ENCODE results near the gene PCNX3. TPM values are rescaled to one million over a fixed set of nuclear protein-coding genes. Genes with fewer than 3 reads are reported as not detected.
A peak's percentile ranks its signal among the peaks of the same experiment; 100 is the strongest.

The PCNX3 gene
- total RNA-seq, 1 experiment from 2014 or later: 53.5 TPM

GRCh38 chr11:65618763-65619162 is 3.2 kb downstream of the PCNX3 start:
- DNase-seq (ENCODE audit: low read depth): no peak

DNA sequence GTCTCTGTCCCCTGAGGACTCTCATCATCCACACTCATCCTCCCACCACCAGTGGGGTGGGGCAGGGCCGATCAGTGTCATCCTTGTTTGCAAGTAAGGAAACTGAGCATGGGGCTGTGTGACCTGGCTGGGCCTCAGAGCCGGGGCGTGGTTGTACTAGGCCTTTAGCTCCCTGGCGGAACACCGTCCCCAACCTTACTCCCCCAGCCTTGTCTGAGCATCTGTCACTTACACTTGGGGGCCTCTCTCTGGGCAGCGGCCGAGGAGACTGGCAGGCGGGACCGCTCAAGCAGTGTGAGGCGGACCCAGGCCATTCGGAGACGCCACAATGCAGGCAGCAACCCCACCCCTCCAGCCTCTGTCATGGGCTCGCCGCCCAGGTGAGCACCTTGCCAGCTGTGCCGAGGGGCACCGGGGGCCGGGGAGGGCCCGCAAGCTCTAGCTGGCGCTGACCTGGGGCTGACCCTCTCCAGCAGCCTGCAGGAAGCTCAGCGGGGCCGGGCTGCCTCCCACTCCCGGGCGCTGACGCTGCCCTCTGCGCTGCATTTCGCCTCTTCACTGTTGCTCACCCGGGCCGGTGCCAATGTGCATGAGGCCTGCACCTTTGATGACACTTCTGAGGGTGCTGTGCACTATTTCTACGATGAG is 3.8 kb downstream of the PCNX3 start:
- DNase-seq (ENCODE audit: low read depth): no peak

DNA sequence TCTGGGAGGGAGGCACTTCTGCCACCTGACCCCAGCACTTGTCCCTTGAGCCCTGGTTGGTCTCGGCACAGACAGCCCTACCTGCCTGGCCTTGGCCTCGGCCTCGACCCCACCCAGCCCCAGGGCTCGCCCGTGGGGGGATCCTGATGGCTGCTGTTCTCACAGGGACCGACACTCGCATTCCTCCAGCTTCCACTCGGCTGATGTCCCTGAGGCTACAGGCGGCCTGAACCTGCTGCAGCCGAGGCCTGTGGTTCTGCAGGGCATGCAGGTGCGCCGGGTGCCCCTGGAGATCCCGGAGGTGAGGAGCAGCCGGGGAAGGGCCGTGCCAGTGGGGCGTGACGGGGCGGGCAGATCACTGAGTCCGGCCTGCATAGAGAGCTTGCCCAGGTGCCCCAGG is 5.1 kb downstream of the PCNX3 start:
- DNase-seq (ENCODE audit: low read depth): no peak

- DNase-seq (ENCODE audit: low read depth): no peak
Measured at GRCh38 chr11:65621460-65621859, 5.9 kb downstream of the PCNX3 start.

DNA sequence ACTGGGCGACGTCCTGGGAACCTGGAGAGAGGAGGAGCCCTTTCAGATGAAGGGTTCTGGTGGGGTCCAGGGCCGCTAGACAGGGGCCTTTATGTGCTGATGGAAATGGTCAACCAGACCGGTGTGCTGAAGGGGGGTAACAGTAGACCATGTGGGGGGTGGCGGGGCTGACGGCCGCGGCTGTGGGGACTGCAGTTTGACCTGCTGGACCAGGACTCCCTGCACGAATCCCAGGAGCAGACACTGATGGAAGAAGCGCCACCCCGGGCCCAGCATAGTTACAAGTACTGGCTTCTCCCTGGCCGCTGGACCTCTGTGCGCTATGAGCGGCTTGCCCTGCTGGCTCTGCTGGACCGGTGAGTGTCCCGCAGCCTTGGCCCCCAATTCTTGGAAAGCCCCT is 6.4 kb downstream of the PCNX3 start:
- DNase-seq (ENCODE audit: low read depth): no peak

- no peak for DNase-seq (ENCODE audit: low read depth)
Measured at GRCh38 chr11:65623177-65623576, 7.6 kb downstream of the PCNX3 start.

DNA sequence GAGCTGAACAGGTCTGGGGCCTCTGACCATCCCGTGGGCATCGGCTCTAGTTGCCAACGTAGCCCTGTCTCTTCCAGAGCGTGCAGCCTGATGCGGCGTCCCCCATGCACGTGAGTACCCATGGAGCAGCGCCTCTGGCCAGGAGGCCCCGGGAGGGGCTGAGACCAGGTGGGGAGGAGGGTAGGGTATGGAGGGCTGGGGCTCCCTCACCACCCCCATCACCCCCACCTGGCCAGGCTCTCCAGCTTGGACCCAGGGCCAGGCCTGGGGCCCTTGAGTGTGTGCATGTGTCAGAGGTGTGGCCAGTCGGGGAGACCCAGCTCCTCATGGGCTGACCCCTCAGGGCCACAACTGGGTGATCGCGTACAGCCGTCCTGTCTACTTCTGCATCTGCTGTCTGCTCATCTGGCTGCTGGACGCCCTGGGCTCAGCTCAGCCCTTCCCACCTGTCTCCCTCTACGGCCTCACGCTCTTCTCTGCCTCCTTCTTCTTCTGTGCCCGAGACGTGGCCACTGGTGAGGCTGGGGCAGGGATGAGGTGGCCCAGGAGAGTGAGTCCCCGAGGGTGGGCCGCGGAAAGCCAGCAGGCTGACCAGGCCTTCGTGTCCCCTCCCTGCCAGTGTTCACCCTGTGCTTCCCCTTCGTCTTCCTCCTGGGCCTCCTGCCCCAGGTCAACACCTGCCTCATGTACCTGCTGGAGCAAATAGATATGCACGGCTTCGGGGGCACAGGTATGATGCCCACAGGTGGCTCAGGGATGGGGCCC is 8.5 kb downstream of the PCNX3 start:
- DNase-seq (ENCODE audit: low read depth): no peak

DNA sequence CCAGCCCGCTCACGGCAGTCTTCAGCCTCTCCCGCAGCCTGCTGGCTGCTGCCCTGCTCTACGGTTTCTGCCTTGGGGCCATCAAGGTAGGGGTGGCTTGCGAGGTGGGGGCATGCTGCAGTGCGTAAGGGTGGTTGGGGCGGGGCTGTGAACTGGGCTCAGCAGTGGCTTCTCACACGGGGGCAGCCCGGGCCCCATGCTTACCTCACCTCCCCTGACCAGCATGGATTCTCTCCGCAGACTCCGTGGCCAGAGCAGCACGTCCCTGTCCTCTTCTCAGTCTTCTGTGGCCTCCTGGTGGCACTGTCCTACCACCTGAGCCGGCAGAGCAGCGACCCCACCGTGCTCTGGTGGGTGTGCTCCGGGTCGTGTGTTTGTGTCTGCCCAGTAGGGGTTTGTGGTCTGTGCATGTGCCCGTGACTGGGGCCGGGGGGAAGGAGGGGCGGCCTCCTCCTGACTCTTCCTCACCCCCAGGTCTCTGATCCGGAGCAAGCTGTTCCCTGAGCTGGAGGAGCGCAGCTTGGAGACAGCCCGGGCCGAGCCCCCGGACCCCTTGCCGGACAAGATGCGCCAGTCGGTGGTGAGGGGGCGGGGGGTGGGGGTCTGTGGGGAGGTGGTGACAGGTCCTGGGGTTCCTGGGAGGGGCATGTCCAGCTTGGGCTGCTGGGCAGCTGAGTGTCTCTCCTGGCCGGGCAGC is 9.5 kb downstream of the PCNX3 start:
- no peak for DNase-seq (ENCODE audit: low read depth)

- peak; percentile 58 for DNase-seq (ENCODE audit: low read depth)
Measured at GRCh38 chr11:65625628-65626342, 10.2 kb downstream of the PCNX3 start.

GRCh38 chr11:65627202-65627601 is 11.6 kb downstream of the PCNX3 start:
- no peak for DNase-seq (ENCODE audit: low read depth)

DNA sequence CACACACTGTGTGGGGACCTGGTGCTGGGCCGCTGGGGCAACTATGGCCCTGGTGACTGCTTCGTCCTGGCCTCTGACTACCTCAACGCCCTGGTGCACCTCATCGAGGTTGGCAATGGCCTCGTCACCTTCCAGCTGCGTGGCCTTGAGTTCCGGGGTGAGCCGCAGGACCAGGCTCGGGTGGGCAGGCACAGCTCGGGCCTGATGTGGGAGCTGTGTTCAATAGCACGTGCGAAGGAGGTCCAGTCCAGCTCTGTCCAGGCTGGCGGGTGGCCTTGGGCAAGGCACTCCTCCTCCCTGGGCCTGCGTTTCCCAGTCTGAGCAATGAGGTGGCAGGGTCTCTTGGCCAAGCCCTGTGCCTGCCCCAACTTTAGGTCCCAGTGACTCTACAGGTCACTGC is 14.0 kb downstream of the PCNX3 start:
- no peak for DNase-seq (ENCODE audit: low read depth)

- no peak for DNase-seq (ENCODE audit: low read depth)
Measured at GRCh38 chr11:65630215-65630614, 14.6 kb downstream of the PCNX3 start.

- DNase-seq (ENCODE audit: low read depth): no peak
Measured at GRCh38 chr11:65633390-65634108, 18.0 kb downstream of the PCNX3 start.

- DNase-seq (ENCODE audit: low read depth): no peak
Measured at GRCh38 chr11:65634109-65634436, 18.5 kb downstream of the PCNX3 start.

GRCh38 chr11:65634440-65634839 is 18.9 kb downstream of the PCNX3 start:
- DNase-seq (ENCODE audit: low read depth): no peak

GRCh38 chr11:65634905-65635731 is 19.5 kb downstream of the PCNX3 start:
- DNase-seq (ENCODE audit: low read depth): no peak

DNA sequence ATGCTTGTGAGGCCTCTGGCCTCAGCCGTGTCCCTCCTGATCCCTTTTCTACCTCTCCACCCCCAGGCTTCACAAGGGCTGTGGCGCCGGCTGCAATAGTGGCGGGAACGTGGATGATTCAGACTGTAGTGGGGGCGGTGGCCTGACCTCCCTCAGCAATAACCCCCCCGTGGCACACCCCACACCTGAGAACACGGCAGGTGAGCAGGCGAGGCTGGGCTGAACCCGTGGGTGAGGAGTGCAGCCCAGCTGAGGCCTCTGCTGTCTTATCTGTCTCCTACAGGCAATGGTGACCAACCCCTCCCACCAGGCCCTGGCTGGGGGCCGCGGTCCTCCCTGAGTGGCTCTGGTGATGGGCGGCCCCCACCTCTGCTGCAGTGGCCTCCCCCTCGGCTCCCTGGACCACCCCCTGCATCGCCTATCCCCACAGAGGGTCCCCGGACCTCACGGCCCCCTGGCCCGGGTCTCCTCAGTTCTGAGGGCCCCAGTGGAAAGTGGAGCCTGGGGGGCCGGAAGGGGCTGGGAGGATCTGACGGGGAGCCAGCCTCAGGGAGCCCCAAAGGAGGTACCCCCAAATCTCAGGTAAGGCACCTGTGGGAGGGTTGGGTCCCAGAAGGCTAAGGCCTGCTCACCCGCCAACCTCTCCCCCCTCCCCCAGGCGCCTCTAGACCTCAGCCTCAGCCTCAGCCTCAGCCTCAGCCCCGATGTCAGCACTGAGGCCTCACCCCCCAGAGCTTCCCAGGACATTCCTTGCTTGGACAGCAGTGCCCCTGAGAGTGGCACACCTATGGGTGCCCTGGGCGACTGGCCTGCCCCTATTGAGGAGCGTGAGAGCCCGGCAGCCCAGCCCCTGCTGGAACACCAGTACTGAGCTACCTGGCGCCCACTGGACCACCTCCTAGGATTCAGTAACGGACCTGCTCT is 20.8 kb downstream of the PCNX3 start:
- DNase-seq (ENCODE audit: low read depth): no peak

DNA sequence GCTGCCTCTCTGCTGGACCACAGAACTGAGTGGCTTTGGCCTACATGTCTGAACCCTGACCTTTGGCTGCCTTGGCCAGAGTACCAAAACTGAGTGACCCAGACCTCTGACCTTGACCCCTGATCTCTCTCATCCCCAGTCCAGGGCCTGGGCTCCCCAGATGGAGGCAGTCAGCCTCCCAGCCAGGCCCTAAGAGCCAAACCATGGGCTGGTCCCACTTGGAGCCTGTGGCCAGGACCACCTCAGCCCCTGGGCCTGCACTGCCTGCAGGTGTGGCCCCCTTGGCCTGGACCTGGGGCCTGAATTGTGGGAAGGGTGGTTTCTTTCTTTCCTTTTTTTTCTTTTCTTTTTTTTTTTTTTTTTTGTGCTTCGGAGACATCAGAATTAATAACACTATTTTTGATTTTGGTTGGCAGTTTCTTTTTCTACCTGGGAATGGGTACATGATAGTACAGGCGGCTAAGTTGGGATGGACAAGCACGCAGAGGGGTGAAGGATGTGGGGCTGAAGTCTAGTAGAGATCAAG is 21.5 kb downstream of the PCNX3 start:
- no peak for DNase-seq (ENCODE audit: low read depth)

GRCh38 chr11:65637794-65638419 is 22.3 kb downstream of the PCNX3 start, which contains the start of gene SIPA1:
SIPA1 (plus strand) TSS chr11:65638101; CDS start chr11:65640922, 2,821 bp downstream.
- peak; percentile 90 for DNase-seq (ENCODE audit: low read depth)

Measured in HT1080 (cell line).